Measurements from ENCODE around the gene HBS1L. TPM values are rescaled to one million over a fixed set of nuclear protein-coding genes. Genes with fewer than 3 reads are reported as not detected.

Gene HBS1L
- total RNA-seq, 1 donor from 2014 or later: 87.1 TPM

- H3K9me3 ChIP-seq (replicated peaks): no peaks in the 10 kb centered on the region
- H3K27me3 ChIP-seq (ENCODE audit: low read depth): no peaks in the 10 kb centered on the region
- H3K36me3 ChIP-seq: no peaks in the 10 kb centered on the region
- TF ChIP-seq CTCF (IDR thresholded peaks at IDR 0.05; ENCODE audit: borderline replicate concordance): no peak
- no peak for DNase-seq
- no peak overlapping the region for H3K27ac ChIP-seq (replicated peaks)
- no peaks in the 10 kb centered on the region for H3K4me1 ChIP-seq
- intact Hi-C loops (cut with micrococcal nuclease): no loop called here
- no peak overlapping the region for H3K4me3 ChIP-seq
Measured at GRCh38 chr6:134936476-134936875, 118.1 kb downstream of the HBS1L start.

- Histone ChIP-seq H3K9me3 (replicated peaks) (no peaks in the 10 kb centered on the region), H3K27ac (replicated peaks) (no peak overlapping the region), H3K27me3 (ENCODE audit: low read depth) (no peaks in the 10 kb centered on the region), H3K36me3 (no peaks in the 10 kb centered on the region), H3K4me1 (no peaks in the 10 kb centered on the region), H3K4me3 (no peak overlapping the region)
- no peak for DNase-seq
- intact Hi-C loops (cut with micrococcal nuclease): no loop called here
- TF ChIP-seq CTCF (IDR thresholded peaks at IDR 0.05; ENCODE audit: borderline replicate concordance): no peak
Measured at GRCh38 chr6:134934793-134935485, 119.7 kb downstream of the HBS1L start.

- Histone ChIP-seq H3K36me3 (no peaks in the 10 kb centered on the region), H3K27ac (replicated peaks) (no peak overlapping the region), H3K27me3 (ENCODE audit: low read depth) (no peaks in the 10 kb centered on the region), H3K4me1 (peaks cover 4% of the 10 kb centered on the region), H3K9me3 (replicated peaks) (no peaks in the 10 kb centered on the region), H3K4me3 (no peak overlapping the region)
- intact Hi-C loops (cut with micrococcal nuclease): no loop called here
- no peak for DNase-seq
- no peak for TF ChIP-seq CTCF (IDR thresholded peaks at IDR 0.05; ENCODE audit: borderline replicate concordance)
Measured at GRCh38 chr6:134932535-134933470, 121.8 kb downstream of the HBS1L start.

GRCh38 chr6:134932098-134932497, 122.5 kb downstream of the HBS1L start:
- H3K27ac ChIP-seq (replicated peaks): no peak overlapping the region

GRCh38 chr6:134930463-134930862, 124.2 kb downstream of the HBS1L start:
- DNase-seq: no peak
- no peak overlapping the region for H3K27ac ChIP-seq (replicated peaks)
- H3K27me3 ChIP-seq (ENCODE audit: low read depth): no peaks in the 10 kb centered on the region
- TF ChIP-seq CTCF (IDR thresholded peaks at IDR 0.05; ENCODE audit: borderline replicate concordance): no peak
- H3K36me3 ChIP-seq: no peaks in the 10 kb centered on the region
- intact Hi-C loops (cut with micrococcal nuclease): no loop called here
- no peaks in the 10 kb centered on the region for H3K9me3 ChIP-seq (replicated peaks)
- H3K4me1 ChIP-seq: peaks cover 7% of the 10 kb centered on the region
- H3K4me3 ChIP-seq: no peak overlapping the region

More at GRCh38 chr6:134932098-134932497, 122.5 kb downstream of the HBS1L start:
- H3K9me3 ChIP-seq (replicated peaks): no peaks in the 10 kb centered on the region
- H3K36me3 ChIP-seq: no peaks in the 10 kb centered on the region
- no peaks in the 10 kb centered on the region for H3K27me3 ChIP-seq (ENCODE audit: low read depth)
- peaks cover 7% of the 10 kb centered on the region for H3K4me1 ChIP-seq
- H3K4me3 ChIP-seq: no peak overlapping the region
- TF ChIP-seq CTCF (IDR thresholded peaks at IDR 0.05; ENCODE audit: borderline replicate concordance): no peak
- DNase-seq: no peak
- intact Hi-C loops (cut with micrococcal nuclease): no loop called here

All from left ventricle myocardium inferior (tissue), 1 donor.